Muscle layer of duodenum (tissue), 2 donors: ENCODE results near the gene BSCL2.
"Not testable (repeated sequence)": the region's sequence is repeated elsewhere in the genome, so short reads cannot be mapped to it uniquely, and the experiment has no call there.

Source experiments
- H3K27ac ChIP-seq: one replicate; pipeline ENCODE4 v1.7.0; 2013; ENCODE audit warnings: mild to moderate bottlenecking, low read length
- H3K27me3 ChIP-seq: one replicate; pipeline ENCODE4 v1.7.0; 2013; ENCODE audit warnings: low read depth, mild to moderate bottlenecking, control low read depth, low read length
- H3K36me3 ChIP-seq, 2 donors: one replicate each; pipeline ENCODE4 v1.7.0; 2013; ENCODE audit warnings: low read length in 2 of 2, control low read depth in 1 of 2, mild to moderate bottlenecking in 1 of 2; ENCODE audit not compliant: insufficient read depth in 2 of 2, control insufficient read depth in 1 of 2
- H3K4me1 ChIP-seq, 2 donors: one replicate each; pipeline ENCODE4 v1.7.0; 2013; ENCODE audit warnings: low read length in 2 of 2, mild to moderate bottlenecking in 2 of 2, control low read depth in 1 of 2, moderate library complexity in 1 of 2; ENCODE audit not compliant: insufficient read depth in 2 of 2, control insufficient read depth in 1 of 2
- H3K4me3 ChIP-seq, 2 donors: one replicate each; pipeline ENCODE4 v1.7.0; 2013; ENCODE audit warnings: low read length in 2 of 2, low read depth in 1 of 2, mild to moderate bottlenecking in 1 of 2
- H3K9me3 ChIP-seq, 2 donors: one replicate each; pipeline ENCODE4 v1.7.0; 2013; ENCODE audit warnings: low read length in 2 of 2, control low read depth in 1 of 2, mild to moderate bottlenecking in 1 of 2; ENCODE audit not compliant: control insufficient read depth in 1 of 2
- donor health status: healthy.

The BSCL2 gene

DNA sequence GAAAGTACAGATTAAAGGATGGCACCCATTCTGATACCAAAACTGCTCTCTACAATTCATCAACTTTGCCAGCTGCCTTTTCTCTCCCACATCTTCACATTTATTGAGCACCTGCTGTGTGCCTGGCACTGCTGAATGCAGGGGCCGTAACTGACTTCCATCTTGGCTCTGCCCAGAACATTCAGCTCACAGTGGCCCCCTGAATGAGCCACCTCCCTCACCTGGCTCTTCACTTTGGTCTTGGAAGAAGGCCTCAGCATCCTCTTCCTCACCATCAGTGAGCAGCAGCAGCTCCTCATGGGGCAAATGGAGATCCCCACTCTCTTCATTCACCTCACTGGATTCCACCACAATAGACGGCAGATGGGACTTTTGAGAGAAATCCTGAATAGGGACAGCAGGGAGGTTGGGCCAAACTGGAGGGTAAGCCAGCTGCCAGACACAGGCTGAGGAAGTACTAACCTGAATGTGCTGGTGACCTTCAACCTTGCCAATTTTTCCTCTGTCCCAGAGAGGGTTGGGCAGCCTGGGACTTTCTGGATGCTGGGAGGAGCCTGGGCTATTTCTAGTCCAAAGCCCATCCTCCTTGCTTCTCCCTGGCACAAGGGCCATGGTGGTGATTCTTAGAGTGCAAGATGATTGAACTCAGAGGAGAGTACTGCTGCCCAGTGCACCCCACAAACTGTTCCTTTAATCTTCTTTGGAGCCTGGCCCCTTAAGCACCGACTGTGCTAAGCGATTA lies 37.6 kb downstream of the BSCL2 start:
- no peak overlapping the region for H3K27ac ChIP-seq
- no peaks in the 10 kb centered on the region for H3K27me3 ChIP-seq
- H3K36me3 ChIP-seq, result peaks cover 4 to 6% of the 10 kb centered on the region in 2 donors
- H3K4me1 ChIP-seq, result peaks cover 15 to 44% of the 10 kb centered on the region in 2 donors
- H3K4me3 ChIP-seq, result no peak overlapping the region
- H3K9me3 ChIP-seq, result no peaks in the 10 kb centered on the region

DNA sequence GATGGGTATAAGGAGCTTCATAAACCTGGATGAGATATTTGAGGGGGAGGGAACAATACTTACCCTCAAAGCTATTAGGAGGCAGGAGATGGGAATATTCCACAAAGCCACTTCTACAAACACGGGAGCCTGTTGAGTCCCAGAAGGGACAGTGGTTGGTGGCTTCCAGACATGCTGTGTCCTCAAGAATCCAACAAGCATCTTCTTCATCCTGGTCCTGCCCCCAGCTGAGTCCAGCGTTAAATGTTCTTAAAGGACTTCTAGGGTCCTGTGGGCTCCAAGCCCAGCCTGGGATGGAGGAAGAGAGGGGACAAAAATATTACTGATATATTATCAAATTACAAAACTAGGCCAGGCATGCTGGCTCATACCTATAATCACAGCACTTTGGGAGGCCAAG lies 39.8 kb downstream of the BSCL2 start:
- Histone ChIP-seq H3K36me3 (peaks cover 8% of the 10 kb centered on the region in 2 donors), H3K27me3 (no peaks in the 10 kb centered on the region), H3K9me3 (no peaks in the 10 kb centered on the region), H3K4me3 (no peak overlapping the region), H3K4me1 (peaks cover 15 to 40% of the 10 kb centered on the region in 2 donors), H3K27ac (no peak overlapping the region)

DNA sequence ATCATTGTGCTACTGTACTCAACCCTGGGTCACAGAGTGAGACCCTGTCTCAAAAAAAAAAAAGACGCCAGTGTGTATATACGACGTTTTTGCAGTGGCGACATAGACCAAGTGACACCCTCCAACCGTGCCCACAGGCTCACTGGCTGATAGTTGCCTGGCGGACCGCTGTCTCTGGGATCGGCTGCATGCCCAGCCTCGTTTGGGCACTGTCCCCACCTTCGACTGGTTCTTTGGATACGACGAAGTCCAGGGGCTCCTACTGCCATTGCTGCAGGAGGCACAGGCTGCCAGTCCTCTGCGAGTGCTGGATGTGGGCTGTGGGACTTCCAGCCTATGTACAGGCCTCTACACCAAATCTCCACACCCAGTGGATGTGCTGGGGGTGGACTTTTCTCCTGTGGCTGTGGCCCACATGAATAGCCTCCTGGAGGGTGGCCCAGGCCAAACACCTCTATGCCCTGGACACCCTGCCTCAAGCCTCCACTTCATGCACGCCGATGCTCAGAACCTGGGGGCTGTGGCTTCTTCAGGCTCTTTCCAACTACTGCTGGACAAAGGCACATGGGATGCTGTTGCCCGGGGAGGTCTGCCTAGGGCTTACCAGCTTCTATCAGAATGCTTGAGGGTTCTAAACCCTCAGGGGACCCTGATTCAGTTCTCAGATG lies 40.8 kb downstream of the BSCL2 start:
- Histone ChIP-seq H3K4me1 (peaks cover 15 to 37% of the 10 kb centered on the region in 2 donors), H3K4me3 (peak overlapping the region; percentile 86 to 90), H3K27ac (peak overlapping the region; percentile 85), H3K27me3 (no peaks in the 10 kb centered on the region), H3K36me3 (peaks cover 8% of the 10 kb centered on the region in 2 donors), H3K9me3 (no peaks in the 10 kb centered on the region)

DNA sequence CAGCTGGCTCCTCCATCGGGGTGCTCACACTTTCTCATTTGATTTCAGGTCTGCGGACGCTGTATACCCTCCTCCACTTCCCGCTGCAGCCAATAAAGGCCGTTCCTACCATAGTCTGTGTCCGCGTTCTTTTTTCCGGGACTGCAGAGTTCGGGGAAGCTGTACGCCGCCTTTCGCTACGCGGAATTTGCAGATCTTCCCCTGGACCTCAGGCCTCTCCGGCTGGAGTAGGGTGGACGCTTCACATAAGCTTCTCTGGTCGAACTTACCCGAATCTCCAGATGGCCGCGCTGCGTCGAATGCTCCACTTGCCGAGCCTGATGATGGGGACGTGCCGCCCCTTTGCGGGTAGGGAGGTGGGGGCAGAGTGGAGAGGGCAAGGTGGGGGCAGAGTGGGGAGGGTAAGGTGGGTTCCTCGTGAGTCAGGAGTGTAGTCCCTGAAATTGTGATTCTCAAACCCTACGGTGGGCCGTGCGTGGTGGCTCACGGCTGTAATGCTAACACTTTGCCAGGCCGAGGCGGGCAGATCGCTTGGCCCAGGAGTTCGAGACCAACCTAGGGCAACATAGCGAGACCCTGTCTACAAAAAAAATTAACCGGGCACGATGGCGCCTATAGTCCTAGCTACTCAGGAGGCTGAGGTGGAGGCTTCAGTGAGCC lies 41.5 kb downstream of the BSCL2 start:
- H3K9me3 ChIP-seq, result no peaks in the 10 kb centered on the region
- H3K4me3 ChIP-seq, result peak overlapping the region; percentile 86 to 90
- H3K4me1 ChIP-seq, result peaks cover 15 to 34% of the 10 kb centered on the region in 2 donors
- peaks cover 8% of the 10 kb centered on the region in 2 donors for H3K36me3 ChIP-seq
- H3K27me3 ChIP-seq, result no peaks in the 10 kb centered on the region
- peak overlapping the region; percentile 85 for H3K27ac ChIP-seq

DNA sequence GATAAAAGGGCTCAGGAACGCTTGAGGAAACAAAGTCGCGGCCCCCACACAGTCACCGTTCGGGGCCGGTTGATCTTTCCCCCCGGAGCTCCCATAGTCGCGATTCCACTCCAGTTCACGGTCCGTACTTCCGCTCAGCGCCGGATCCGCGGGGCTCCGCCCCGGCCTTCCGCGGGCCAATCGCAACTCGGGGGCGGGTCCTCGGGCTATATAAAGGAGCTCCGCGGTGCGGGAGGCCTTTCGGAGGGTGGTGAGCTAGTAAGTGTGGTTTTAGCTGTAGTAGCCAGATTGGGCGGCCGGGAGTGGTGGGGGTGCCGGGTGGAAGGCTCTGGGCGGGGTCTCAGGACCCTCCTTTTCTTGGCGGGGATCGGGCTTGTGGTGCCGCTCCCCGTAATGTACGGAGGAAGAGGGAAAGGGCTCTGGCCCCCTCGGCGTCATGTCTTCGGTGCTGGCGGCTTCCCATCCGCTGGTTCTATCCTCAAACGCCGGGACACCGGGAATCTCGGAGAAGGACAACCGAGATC lies 42.1 kb downstream of the BSCL2 start, which contains the start of the genes C11orf98 and CSKMT:
C11orf98 (minus strand) TSS at position 136 of the 524 bp plus-strand sequence; CDS start at position 95, 41 bp downstream.
CSKMT (plus strand) TSS at position 238 of the 524 bp plus-strand sequence. CDS start 568 bp downstream, outside the sequence.
- no peaks in the 10 kb centered on the region for H3K9me3 ChIP-seq
- peak within 1 kb of the TSS; percentile 86 to 90 for H3K4me3 ChIP-seq
- H3K27me3 ChIP-seq, result no peaks in the 10 kb centered on the region
- H3K36me3 ChIP-seq, result peaks cover 8% of the 10 kb centered on the region in 2 donors
- peaks cover 15 to 28% of the 10 kb centered on the region in 2 donors for H3K4me1 ChIP-seq
- peak within 1 kb of the TSS; percentile 85 for H3K27ac ChIP-seq

DNA sequence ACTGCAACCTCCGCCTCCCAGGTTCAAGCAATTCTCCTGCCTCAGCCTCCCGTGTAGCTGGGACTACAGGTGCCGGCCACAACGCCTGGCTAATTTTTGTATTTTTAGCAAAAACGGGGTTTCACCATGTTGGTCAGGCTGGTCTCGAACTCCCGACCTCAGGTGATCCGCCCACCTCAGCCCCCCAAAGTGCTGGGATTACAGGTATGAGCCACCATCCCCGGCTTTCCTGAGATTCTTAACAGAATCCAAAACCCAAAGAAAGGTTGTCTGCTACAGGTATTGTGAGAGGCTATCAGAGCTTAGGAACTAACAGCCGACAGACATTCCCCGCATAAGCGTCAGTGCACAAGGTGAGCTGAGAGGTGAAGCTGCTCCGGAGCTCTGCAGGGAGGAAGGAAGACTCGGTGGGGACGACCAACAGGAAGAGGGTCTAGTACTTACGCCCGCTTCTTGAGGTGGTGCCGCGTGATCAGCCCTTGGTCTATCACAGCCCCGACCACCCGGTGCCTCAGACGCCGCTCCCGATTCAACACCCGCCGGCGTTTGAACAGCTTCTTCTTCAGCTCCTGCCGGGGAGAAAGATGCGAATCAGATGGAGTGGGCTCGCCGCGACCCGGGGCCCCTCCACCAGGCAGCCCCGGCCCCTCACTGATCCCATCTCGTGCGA lies 42.7 kb downstream of the BSCL2 start:
- Histone ChIP-seq H3K9me3 (no peaks in the 10 kb centered on the region), H3K4me3 (peak overlapping the region; percentile 86 to 90), H3K4me1 (peaks cover 15 to 28% of the 10 kb centered on the region in 2 donors), H3K27ac (peak overlapping the region; percentile 85), H3K36me3 (peaks cover 8% of the 10 kb centered on the region in 2 donors), H3K27me3 (no peaks in the 10 kb centered on the region)

DNA sequence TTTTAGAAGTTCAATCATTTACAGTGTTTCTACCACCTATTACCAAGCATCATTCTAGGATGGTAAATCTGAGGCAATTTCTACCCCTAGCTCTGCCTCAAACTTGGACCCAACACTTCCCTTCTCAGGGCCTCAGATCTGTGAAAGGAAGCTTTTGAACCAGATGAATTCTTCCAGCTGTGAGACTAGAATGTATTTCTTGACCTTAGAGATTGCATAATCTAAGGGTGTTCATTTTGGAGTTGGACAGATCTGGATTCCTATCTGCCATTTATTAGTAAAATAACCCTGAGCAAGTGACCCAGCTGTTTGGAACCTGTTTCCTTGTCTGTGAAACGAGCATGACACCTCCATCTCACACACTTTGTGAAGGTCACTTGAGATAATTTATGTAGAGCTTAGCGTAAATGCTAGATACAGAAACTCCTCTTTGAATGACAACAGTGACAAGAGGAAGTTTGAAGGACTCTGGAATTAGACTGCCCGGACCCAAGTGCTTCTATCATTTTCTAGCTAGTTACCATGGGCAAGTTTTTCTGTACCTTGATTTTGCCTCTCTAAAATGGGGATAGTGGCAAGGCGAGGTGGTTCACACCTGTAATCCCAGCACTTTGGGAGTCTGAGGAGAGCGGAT lies 50.3 kb downstream of the BSCL2 start:
- H3K9me3 ChIP-seq, result no peaks in the 10 kb centered on the region
- H3K36me3 ChIP-seq, result no peaks in the 10 kb centered on the region
- H3K4me3 ChIP-seq, result no peak overlapping the region
- H3K4me1 ChIP-seq, result peaks cover 0 to 8% of the 10 kb centered on the region in 2 donors
- no peaks in the 10 kb centered on the region for H3K27me3 ChIP-seq
- H3K27ac ChIP-seq, result no peak overlapping the region

DNA sequence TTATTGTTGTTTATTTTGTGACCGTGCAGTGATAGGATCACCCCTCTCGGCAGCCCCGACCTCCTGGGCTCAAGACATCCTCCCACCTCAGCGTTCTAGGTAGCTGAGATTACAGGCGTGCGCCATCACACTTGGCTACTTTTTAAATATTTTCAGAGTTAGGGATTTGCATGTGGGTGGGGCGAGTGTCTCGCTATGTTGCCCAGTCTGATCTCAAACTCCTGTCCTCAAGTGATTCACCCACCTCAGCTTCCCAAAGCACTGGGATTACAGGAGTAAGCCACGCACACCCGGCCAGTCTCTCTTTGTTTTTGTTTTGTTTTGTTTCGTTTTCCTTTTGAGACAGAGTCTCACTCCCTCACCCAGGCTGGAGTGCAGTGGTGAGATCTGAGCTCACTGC lies 52.9 kb downstream of the BSCL2 start:
- Histone ChIP-seq H3K4me3 (no peak overlapping the region), H3K9me3 (no peaks in the 10 kb centered on the region)

DNA sequence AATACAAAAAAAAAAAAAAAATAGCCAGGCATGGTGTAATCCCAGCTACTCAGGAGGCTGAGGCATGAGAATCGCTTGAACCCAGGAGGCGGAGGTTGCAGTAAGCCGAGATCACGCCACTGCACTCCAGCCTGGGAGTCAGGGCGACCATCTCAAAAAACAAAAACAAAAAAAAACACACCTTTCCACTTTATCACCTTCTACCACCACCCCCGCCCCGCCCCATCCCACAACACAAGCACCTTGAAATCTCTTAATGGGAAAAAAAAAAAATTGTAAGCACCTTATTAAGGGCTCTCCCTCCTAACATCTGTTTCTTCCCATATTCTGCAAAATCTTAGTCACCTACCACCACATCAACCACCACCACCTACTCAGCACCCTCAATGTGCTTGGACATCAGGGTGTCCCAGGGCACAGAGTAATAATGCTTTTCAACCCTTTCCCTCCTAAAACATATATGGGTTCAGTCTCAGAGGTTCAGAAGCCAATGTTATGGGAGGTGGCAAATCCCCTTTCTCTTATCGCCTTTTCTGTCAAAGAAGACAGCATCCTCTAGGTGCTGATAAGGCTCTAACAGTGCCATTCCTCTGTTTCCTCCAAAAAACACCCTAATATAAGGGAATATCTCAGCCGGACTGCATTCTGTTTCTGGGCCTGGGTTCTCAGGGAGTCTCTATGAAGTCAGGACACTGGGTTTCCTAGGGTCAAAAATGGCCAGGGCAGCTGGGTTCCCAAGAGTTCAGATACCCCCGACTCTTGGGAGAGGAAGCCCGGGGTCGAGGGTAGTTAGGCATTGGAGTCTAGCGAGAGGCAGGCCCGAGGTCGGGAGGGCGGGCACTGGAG lies 54.8 kb downstream of the BSCL2 start:
- Histone ChIP-seq H3K4me3 (peak overlapping the region; percentile 90 to 91), H3K9me3 (no peaks in the 10 kb centered on the region), H3K27ac (peak overlapping the region; percentile 88), H3K27me3 (no peaks in the 10 kb centered on the region), H3K36me3 (peaks cover 11 to 20% of the 10 kb centered on the region in 2 donors), H3K4me1 (peaks cover 0 to 15% of the 10 kb centered on the region in 2 donors)

More for the DNA sequence above, 52.9 kb downstream of the BSCL2 start:
- Histone ChIP-seq H3K27ac (no peak overlapping the region), H3K36me3 (peaks cover 4% of the 10 kb centered on the region in 2 donors), H3K4me1 (peaks cover 0 to 13% of the 10 kb centered on the region in 2 donors), H3K27me3 (no peaks in the 10 kb centered on the region)

DNA sequence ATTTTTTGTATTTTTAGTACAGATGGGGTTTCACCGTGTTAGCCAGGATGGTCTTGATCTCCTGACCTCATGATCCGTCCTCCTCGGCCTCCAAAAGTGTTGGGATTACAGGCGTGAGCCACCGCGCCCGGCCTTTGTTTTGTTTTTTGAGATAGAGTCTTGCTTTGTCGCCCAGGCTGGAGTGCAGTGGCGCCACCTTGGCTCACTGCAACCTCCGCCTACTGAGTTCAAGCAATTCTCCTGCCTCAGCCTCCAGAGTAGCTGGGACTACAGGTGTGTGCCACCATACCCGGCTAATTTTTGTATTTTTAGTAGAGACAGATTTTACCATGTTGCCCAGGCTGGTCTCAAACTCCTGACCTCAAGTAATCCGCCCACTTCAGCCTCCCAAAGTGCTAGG lies 56.9 kb downstream of the BSCL2 start:
- not testable (repeated sequence) for H3K9me3 ChIP-seq, H3K27me3 ChIP-seq, H3K4me3 ChIP-seq, H3K27ac ChIP-seq
- Histone ChIP-seq H3K36me3 (peaks cover 11 to 27% of the 10 kb centered on the region in 2 donors), H3K4me1 (peaks cover 6 to 28% of the 10 kb centered on the region in 2 donors)
